ENCODE measurements around the gene SNCB.

SNCB gene

GRCh38 chr5:176644294-176644693 is 14.0 kb upstream of the SNCB start:
- DNase-seq: no peak

DNA sequence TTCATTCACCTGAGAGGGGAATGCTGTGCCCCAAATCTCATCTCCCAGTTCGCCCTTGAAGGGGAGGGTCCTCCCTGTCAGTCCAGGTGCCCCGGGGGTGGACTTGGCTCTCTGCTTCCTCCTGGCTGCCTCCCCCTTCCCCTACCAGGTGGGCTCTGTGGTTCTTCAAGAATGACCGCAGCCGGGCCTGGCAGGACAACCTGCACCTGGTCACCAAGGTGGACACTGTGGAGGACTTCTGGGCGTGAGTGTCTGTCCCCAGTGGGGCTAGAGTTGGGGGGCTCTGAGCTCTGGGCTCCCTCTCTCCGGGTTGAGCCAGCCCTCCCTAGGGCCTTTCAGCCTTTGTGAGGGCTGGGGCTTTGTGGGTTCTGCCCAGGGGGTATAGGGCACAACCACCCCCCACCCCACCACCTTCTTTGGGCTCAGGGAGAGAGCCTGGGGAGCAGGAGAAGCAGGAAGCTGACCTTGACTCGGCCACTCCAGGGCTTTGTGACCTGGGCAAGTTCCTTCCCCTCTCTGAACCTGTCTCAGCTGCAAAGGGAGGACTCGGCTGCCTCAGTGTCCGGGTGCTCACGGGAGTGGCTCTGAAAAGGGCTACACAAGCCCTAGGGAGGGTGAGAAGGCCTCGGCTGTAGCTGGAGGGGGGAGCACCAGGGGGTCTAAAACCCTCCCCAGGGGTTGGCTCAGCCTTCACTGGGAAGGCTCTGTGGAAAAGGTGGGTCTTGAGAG is 13.3 kb upstream of the SNCB start:
- DNase-seq: no peak

GRCh38 chr5:176642675-176643490 is 12.5 kb upstream of the SNCB start:
- DNase-seq: no peak

- no peak for DNase-seq
These were observed 10.3 kb upstream of the SNCB start for GRCh38 chr5:176640616-176641015.

GRCh38 chr5:176639981-176640380 is 9.6 kb upstream of the SNCB start:
- DNase-seq: peak; percentile 35

GRCh38 chr5:176639208-176639607 is 8.9 kb upstream of the SNCB start:
- no peak for DNase-seq

- DNase-seq: no peak
These were observed 8.1 kb upstream of the SNCB start for GRCh38 chr5:176638437-176638836.

GRCh38 chr5:176637556-176637955 is 7.2 kb upstream of the SNCB start:
- no peak for DNase-seq

DNA sequence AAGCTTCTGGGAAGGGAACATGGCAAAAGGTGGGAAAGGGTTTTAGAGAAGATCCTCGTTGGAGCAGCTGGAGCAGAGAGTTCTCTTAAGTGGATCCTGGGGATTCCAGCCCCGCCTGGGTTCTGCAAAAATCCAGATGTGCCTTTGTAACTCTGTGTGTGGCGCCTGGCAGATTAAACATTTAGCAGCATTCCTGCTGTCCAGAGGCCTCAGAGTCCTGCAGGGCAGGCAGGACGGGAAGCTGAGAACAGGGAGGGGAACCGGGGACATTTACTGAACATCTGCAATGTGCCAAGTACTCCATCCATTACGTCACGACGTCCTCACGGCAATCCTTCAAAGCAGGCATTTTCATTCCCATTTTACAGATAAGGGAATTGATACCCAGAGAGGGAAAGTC is 6.1 kb upstream of the SNCB start:
- no peak for DNase-seq

DNA sequence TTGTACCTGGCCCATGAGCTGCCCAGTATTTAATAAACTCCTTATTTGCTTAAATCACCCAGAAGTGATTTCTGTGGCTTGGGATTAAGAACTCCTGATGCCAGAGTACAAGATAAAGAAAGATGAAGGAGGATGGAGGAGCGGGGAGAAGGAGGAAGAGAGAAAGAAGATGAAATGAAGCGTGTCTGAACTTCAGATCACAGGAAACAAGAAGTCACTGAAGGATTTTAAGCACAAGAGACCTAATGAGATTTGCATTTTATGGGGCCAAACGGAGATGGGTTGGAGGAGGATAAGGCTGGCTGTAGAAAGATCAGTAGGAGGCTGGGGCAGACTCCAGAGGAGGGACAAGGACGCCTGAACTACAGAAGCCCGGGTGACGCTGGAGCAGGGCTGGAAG is 3.3 kb upstream of the SNCB start:
- DNase-seq: no peak

GRCh38 chr5:176632745-176633144 is 2.4 kb upstream of the SNCB start:
- DNase-seq: peak; percentile 26

DNA sequence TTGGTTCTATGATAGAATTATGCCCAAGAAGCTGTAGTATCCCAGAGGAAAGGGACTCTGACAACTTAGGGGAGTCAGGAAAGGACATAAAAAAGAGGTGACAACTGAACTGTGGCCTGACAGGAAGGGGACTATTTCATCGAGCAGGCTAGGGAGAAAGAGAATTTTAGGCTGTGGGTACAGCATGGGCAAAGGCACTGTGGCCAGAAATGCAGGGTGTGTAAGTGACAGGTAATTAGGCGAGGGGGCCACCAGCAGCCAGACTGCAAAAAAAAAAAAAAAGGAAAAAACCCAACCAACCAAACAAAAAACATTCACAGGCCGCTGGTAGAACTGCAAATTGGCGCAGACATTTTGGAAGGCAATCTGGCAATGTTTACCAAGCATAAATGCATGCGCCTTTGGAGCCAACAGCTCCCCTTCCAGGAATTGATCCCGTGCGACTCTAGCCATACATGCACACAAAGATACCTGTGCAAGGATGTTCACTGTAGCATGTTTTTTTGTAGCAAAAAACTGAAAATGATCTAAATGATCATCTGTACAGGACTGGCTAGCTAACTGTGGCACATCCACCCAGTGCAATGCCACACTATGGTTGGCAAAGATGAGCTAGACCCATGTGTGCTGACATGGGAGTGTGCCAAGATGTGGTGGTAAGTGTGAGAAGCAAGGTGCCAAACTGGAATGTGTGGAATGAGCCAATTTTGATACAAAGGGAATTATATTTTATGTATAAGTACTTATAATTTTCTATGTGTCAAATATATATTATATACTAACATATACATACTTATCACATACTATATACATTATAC is 1.3 kb upstream of the SNCB start:
- DNase-seq: no peak

- no peak for DNase-seq
These were observed 418 bp upstream of the SNCB start for GRCh38 chr5:176630681-176631222.

DNA sequence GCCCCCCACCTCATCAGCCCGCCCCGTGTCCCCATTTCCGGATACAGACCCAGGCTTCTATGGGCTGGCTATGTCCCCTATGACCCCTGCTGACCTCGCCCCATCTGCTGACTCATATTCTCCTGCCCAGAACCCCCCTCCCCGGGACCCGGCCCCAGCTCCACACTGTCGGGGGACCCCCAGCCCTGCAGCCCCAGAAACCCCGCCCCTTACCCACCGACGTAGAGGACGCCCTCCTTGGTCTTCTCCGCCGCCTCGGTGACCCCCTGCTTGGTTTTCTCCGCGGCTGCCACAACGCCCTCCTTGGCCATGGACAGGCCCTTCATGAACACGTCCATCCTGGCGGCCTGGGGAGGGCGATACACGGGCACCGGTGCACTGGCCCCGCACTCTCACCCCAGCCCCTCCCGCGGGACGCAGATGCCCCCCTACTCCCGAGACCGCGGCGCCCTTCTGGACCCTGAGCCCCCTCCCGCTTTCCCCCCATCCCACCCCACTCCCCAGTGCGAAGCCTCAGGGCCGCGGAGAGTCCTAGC is 949 bp downstream of the SNCB start:
- DNase-seq: no peak

- DNase-seq: no peak
These were observed 1.7 kb downstream of the SNCB start for GRCh38 chr5:176628406-176629228.

- DNase-seq: no peak
These were observed 2.8 kb downstream of the SNCB start for GRCh38 chr5:176627582-176627981.

GRCh38 chr5:176626876-176627236 is 3.5 kb downstream of the SNCB start:
- no peak for DNase-seq

DNA sequence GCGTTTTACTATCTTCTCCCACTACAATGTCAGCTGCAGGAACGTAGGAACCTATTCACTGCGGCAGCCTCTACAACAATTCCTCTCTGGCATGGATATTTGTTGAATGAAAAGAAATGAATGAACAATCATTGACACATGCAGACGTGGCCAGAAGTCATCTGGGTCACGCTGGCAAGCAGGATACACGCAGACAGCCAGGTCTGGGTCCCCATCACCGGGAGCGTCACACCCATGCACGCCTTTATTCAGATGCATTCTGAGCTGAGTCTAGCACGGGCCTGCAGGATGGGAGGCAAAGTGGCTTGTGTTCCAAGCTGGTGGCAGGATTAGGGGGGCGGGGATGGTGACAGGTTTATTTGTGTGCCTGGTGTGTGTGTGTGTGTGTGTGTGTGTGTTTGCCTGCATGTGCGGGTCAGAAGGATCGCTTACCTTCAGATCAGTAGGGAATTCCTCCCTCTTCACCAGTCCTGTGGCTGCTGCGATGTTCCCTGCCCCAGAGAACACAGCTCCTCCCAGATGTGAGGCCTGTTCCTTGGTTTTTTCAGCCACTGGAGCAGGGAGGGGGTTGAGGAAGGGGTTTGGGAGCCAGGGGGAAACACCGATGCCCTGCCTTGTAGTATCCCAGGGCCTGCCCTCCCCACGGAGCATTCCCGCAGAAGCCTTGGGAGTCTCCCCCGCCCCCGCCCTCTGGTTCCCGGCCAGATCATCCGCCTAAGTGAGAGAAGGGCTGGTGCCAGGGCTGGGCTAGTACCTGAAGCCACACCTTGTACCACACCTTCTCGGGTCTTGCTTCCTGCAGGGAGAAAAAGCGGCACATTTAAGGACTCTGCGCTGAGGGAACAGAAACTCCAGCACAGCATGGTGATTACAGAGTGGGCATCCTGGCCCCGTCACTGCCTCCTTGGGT is 4.1 kb downstream of the SNCB start:
- DNase-seq: no peak

DNA sequence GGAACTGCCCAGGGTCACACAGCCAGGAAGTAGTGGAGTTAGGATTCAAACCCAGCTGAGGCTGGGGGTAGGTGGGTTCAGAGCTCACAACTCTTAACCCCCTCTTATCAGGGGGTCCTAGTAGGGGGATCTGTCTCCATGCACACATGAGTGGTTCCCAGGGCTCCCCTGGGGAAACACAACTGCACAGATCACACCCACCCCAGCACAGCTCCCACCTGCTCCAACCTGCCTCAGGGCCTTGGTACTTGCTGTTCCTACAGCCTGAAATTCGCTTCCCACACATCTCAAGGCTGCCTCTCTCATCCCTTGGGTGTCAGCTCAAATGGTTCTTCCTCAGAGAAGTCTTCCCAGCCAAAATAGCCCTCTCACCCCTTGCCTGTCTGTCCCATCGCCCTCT is 4.8 kb downstream of the SNCB start:
- no peak for DNase-seq

DNA sequence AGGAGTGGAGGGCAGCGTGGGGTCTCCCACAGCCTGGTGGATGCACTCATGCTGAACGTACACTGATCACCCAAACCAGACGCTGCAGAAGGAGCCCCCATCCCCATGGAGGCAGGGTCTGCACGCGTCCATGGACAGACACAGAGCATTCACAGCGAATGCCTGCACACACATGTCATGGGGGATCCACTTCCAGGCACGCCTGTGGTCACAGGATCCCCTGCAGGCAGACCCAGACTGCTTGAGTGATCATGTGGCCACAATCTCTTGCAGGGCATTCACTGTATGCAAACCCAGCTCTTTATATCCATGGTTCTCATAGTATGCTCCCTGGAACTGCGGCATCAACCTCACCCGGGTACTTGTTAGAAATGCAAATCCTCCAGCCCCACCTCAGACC is 5.4 kb downstream of the SNCB start:
- DNase-seq: no peak

- no peak for DNase-seq
These were observed 6.2 kb downstream of the SNCB start for GRCh38 chr5:176624142-176624541.
